ENCODE results near the gene ERC2.

Gene ERC2

DNA sequence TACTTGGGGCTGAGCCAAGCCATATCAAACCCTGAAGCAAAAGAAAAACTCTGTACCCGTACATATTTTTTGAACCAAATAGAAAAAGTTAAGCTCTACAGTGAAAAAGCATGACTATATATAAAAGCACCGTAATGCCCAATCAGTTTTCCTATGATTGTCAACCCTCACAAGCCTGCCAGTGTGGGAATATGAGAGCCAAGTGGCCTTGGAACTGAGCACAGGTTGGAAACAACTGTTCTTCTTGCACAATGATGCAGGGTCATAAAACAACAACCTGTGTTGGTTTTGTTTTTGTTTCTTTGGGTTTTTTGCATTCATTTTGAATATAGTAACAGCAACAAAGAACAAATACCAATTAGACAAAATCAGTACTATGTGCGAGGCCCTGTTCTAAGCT lies 3.5 kb upstream of the ERC2 start:
- DNase-seq (ENCODE audit: low read depth): no peak
- TF ChIP-seq MYC (IDR thresholded peaks at IDR 0.05; ENCODE audit: low read depth, low read length): no peak

DNA sequence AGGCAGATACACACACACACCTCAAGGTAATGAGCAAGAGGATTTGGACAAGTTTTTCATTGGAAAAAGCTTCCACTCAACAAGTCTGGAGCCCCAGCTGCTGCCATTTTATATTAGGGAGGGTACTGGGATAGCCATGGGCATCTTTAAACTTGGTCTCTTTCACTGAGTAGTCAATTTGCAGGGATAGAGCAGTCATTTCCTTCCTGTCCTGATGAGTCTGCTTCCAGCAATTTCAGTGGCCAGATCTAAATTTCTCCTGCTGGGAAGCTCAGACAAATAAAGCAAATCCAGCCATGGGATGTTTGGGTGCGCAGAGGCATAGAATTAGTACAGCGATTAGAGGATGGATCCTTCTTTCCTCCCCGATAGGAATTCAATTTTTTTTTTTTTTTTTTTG lies 874 bp upstream of the ERC2 start:
- DNase-seq (ENCODE audit: low read depth): no peak
- no peak overlapping the region for H3K4me3 ChIP-seq (ENCODE audit: low read depth, low read length)
- TF ChIP-seq MYC (IDR thresholded peaks at IDR 0.05; ENCODE audit: low read depth, low read length): no peak
- TF ChIP-seq, protein P1, sequence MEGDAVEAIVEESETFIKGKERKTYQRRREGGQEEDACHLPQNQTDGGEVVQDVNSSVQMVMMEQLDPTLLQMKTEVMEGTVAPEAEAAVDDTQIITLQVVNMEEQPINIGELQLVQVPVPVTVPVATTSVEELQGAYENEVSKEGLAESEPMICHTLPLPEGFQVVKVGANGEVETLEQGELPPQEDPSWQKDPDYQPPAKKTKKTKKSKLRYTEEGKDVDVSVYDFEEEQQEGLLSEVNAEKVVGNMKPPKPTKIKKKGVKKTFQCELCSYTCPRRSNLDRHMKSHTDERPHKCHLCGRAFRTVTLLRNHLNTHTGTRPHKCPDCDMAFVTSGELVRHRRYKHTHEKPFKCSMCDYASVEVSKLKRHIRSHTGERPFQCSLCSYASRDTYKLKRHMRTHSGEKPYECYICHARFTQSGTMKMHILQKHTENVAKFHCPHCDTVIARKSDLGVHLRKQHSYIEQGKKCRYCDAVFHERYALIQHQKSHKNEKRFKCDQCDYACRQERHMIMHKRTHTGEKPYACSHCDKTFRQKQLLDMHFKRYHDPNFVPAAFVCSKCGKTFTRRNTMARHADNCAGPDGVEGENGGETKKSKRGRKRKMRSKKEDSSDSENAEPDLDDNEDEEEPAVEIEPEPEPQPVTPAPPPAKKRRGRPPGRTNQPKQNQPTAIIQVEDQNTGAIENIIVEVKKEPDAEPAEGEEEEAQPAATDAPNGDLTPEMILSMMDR (IDR thresholded peaks at IDR 0.05; ENCODE audit: low read depth, low read length): no peak
- TF ChIP-seq, protein P2, sequence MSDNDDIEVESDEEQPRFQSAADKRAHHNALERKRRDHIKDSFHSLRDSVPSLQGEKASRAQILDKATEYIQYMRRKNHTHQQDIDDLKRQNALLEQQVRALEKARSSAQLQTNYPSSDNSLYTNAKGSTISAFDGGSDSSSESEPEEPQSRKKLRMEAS (IDR thresholded peaks at IDR 0.05; ENCODE audit: low read depth, low read length): no peak
- no peak for TF ChIP-seq POLR2A (IDR thresholded peaks at IDR 0.05; ENCODE audit: extremely low read depth, insufficient read length)

More for the DNA sequence above, 3.5 kb upstream of the ERC2 start:
- H3K4me3 ChIP-seq (ENCODE audit: low read depth, low read length): no peak overlapping the region

DNA sequence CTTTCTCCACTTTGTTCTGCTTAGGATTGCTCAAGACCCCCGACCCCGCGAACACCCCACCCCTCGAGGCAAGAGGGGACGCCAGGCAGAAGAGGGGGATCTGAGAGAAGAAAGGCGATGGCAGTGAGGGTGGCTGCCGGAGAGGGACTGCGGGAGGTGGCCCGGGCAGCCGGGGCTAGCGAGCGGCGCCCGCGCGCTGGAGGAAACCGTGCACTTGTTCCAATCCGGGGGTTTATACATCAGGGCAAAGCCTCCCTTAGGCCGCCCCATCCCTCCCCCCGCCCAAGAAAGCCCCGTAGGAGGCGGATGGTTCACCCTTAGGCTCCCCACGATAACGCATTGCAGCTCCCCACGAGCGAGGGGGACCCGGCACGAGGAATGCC lies 475 bp downstream of the ERC2 start:
- no peak for DNase-seq (ENCODE audit: low read depth)
- H3K4me3 ChIP-seq (ENCODE audit: low read depth, low read length): no peak overlapping the region
- no peak for TF ChIP-seq POLR2A (IDR thresholded peaks at IDR 0.05; ENCODE audit: extremely low read depth, insufficient read length)
- TF ChIP-seq, protein P2 (IDR thresholded peaks at IDR 0.05; ENCODE audit: low read depth, low read length): no peak
- TF ChIP-seq, protein P1 (IDR thresholded peaks at IDR 0.05; ENCODE audit: low read depth, low read length): no peak
- TF ChIP-seq MYC (IDR thresholded peaks at IDR 0.05; ENCODE audit: low read depth, low read length): no peak

DNA sequence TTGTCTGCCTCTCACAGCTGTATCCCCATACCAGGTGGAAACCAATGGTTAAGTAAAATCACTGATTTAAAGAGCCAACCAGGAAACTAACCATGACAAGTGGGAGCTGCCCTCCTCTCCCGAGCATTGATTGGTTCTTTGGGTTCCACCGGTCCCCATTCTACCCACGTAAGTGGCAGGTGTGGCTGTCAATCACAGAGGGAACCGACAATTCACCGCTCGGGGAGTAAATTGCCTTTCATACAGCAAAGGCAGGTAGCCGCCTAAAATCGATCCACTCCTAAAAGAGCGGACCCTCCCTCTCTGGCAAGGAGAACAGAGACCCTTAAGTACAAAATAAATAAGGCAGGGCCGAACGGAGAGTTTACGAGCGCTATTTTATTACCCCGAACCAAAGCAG lies 1.2 kb downstream of the ERC2 start:
- H3K4me3 ChIP-seq (ENCODE audit: low read depth, low read length): no peak overlapping the region
- TF ChIP-seq, protein P2 (IDR thresholded peaks at IDR 0.05; ENCODE audit: low read depth, low read length): no peak
- TF ChIP-seq, protein P1 (IDR thresholded peaks at IDR 0.05; ENCODE audit: low read depth, low read length): no peak
- no peak for TF ChIP-seq POLR2A (IDR thresholded peaks at IDR 0.05; ENCODE audit: extremely low read depth, insufficient read length)
- no peak for TF ChIP-seq MYC (IDR thresholded peaks at IDR 0.05; ENCODE audit: low read depth, low read length)
- DNase-seq (ENCODE audit: low read depth): no peak

DNA sequence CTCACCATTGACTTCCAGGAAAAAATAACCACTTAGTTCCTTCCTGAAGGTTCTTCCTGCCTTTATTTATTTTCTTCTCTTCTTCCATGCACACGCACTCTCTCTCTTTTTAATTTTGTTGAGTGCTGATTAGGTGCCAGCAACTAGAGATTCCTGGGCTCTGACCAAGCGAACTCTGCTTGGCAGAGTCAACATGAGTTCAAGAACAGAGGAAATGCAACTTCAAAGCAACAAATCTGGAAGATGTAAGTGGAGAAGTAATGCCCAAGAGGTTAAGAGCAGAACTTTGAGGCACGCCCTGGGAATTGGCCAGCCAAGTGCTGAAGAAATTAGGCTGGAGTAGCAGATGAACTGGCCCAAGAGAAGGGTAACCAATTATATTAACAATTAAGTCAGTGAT lies 8.5 kb downstream of the ERC2 start:
- TF ChIP-seq POLR2A (IDR thresholded peaks at IDR 0.05; ENCODE audit: extremely low read depth, insufficient read length) (no peak), MYC (IDR thresholded peaks at IDR 0.05; ENCODE audit: low read depth, low read length) (no peak)
- TF ChIP-seq, protein P1 (IDR thresholded peaks at IDR 0.05; ENCODE audit: low read depth, low read length): no peak
- TF ChIP-seq, protein P2 (IDR thresholded peaks at IDR 0.05; ENCODE audit: low read depth, low read length): no peak
- no peak for DNase-seq (ENCODE audit: low read depth)
- H3K4me3 ChIP-seq (ENCODE audit: low read depth, low read length): no peak overlapping the region

DNA sequence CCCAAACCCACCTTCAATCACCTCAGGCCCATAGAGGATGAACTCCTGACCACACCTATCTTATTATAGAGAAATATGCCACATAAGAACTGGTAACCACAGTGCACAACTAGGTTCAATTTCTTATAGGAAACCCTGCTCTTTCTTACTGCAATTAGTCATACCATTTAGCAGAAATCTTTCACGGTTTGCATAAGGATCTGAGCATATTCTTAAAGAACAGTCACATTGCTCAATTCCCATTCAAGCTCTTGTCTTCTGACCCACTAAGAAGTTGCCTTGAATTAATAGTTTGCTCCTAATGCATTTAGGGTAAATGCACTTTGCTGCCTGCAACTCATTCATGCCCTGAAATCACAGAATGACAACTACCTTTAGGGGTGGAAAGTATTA lies 9.2 kb downstream of the ERC2 start:
- H3K4me3 ChIP-seq (ENCODE audit: low read depth, low read length): no peak overlapping the region
- TF ChIP-seq, protein P1 (IDR thresholded peaks at IDR 0.05; ENCODE audit: low read depth, low read length): no peak
- no peak for TF ChIP-seq POLR2A (IDR thresholded peaks at IDR 0.05; ENCODE audit: extremely low read depth, insufficient read length)
- TF ChIP-seq MYC (IDR thresholded peaks at IDR 0.05; ENCODE audit: low read depth, low read length): no peak
- TF ChIP-seq, protein P2 (IDR thresholded peaks at IDR 0.05; ENCODE audit: low read depth, low read length): no peak
- DNase-seq (ENCODE audit: low read depth): no peak

Data from NB4 (cell line).